BE2C (cell line): ENCODE data around the gene IGDCC3.

Experiments
- DNase-seq: peaks from one replicate; pipeline ENCODE4 v3.0.0-alpha.2; 2020
- H3K27me3 ChIP-seq: fragments of 250-450 bp; sonication (Bioruptor Pico); 2 replicates; pipeline ENCODE4 v1.5.1; 2020; ENCODE audit warnings: mild to moderate bottlenecking
- H3K36me3 ChIP-seq: fragments of 250-450 bp; sonication (Bioruptor Pico); 2 replicates; pipeline ENCODE4 v1.5.1; 2020; ENCODE audit warnings: mild to moderate bottlenecking
- H3K4me1 ChIP-seq: fragments of 250-450 bp; sonication (Bioruptor Pico); 2 replicates; pipeline ENCODE4 v1.5.1; 2020
- H3K4me3 ChIP-seq: 2 replicates; pipeline ENCODE4 v1.5.1; 2011; ENCODE audit warnings: low read depth, low read length
- H3K9me3 ChIP-seq: fragments of 250-450 bp; sonication (Bioruptor Pico); 2 replicates; pipeline ENCODE4 v1.5.1; 2020
- TF ChIP-seq, protein P1 (sequence below): IDR thresholded peaks from 2 replicates; pipeline ENCODE4 v1.5.1; 2012; ENCODE audit warnings: mild to moderate bottlenecking, low read depth, low read length

The IGDCC3 gene

GRCh38 chr15:65393091-65393490 is 15.3 kb upstream of the IGDCC3 start:
- Histone ChIP-seq H3K9me3 (no peaks in the 10 kb centered on the region), H3K4me3 (no peak overlapping the region), H3K27me3 (peaks cover 28% of the 10 kb centered on the region), H3K36me3 (no peaks in the 10 kb centered on the region), H3K4me1 (no peaks in the 10 kb centered on the region)
- TF ChIP-seq, protein P1, sequence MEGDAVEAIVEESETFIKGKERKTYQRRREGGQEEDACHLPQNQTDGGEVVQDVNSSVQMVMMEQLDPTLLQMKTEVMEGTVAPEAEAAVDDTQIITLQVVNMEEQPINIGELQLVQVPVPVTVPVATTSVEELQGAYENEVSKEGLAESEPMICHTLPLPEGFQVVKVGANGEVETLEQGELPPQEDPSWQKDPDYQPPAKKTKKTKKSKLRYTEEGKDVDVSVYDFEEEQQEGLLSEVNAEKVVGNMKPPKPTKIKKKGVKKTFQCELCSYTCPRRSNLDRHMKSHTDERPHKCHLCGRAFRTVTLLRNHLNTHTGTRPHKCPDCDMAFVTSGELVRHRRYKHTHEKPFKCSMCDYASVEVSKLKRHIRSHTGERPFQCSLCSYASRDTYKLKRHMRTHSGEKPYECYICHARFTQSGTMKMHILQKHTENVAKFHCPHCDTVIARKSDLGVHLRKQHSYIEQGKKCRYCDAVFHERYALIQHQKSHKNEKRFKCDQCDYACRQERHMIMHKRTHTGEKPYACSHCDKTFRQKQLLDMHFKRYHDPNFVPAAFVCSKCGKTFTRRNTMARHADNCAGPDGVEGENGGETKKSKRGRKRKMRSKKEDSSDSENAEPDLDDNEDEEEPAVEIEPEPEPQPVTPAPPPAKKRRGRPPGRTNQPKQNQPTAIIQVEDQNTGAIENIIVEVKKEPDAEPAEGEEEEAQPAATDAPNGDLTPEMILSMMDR: no peak
- no peak for DNase-seq

DNA sequence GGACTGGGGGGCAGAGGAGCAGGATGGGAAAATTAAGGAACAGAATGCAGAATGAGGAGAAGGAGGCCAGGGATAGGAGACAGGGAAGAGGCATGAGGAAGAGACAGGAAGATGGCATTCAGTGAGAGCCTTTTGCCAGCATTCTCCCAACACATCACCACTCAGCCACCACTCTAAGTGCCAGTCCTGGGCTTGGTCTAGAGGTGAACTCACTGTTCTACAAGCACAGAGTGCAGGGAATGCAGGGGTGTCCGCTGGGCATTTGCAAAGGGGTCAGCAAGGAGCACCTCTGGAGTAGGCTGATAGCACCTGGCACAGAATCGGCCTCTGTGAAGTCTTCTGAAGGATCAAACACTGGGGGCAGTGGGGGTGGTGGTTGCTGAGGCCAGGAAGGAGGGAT is 14.6 kb upstream of the IGDCC3 start:
- H3K4me1 ChIP-seq: no peaks in the 10 kb centered on the region
- no peaks in the 10 kb centered on the region for H3K36me3 ChIP-seq
- no peaks in the 10 kb centered on the region for H3K9me3 ChIP-seq
- H3K27me3 ChIP-seq: peaks cover 28% of the 10 kb centered on the region
- TF ChIP-seq, protein P1: no peak
- DNase-seq: no peak
- no peak overlapping the region for H3K4me3 ChIP-seq

GRCh38 chr15:65391732-65392131 is 13.9 kb upstream of the IGDCC3 start:
- Histone ChIP-seq H3K4me3 (no peak overlapping the region), H3K9me3 (no peaks in the 10 kb centered on the region), H3K4me1 (no peaks in the 10 kb centered on the region), H3K27me3 (peaks cover 24% of the 10 kb centered on the region), H3K36me3 (no peaks in the 10 kb centered on the region)
- DNase-seq: no peak
- TF ChIP-seq, protein P1: no peak

DNA sequence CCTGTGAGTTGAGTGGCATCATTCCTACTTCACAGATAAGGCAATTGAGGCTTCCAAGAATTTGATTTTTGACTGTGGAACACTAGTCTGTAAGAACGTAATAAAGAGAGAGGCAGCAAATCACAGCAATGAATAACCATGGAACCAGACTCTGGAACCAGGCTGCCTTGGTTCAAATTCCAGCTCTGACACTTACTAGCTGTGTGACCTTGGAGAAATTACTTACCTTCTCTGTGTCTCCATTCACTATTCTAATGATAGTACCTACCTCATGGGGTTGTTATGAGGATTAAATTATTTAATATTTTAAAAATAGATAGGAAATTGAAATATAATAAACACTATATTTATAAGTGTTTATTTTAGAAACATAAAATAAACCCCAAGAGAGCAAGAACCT is 12.6 kb upstream of the IGDCC3 start:
- Histone ChIP-seq H3K36me3 (no peaks in the 10 kb centered on the region), H3K4me3 (no peak overlapping the region), H3K4me1 (peaks cover 7% of the 10 kb centered on the region), H3K27me3 (peaks cover 12% of the 10 kb centered on the region), H3K9me3 (no peaks in the 10 kb centered on the region)
- TF ChIP-seq, protein P1: no peak
- DNase-seq: no peak

DNA sequence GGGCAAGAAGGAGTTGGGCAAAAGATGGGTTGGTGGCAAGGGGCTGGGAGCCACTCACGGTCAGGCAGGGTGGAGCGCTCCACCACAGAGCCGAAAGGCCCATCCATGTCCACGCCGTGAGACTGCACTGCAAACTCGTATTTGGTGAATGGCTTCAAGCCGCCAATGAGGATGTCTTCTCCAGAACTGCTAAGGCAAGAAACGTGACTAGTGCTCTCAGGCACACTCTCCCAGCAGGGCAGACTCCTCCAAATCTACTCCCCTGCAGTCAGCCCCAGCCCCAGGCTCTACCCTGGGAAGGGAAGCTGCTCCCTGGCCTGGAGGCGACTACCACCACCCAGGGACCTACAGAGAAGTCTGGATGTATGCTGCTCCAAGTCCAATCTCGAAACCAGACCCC is 11.4 kb upstream of the IGDCC3 start:
- peaks cover 16% of the 10 kb centered on the region for H3K4me1 ChIP-seq
- H3K36me3 ChIP-seq: no peaks in the 10 kb centered on the region
- no peaks in the 10 kb centered on the region for H3K9me3 ChIP-seq
- no peak for DNase-seq
- TF ChIP-seq, protein P1: no peak
- H3K27me3 ChIP-seq: no peaks in the 10 kb centered on the region; the same call in 1 of the 2 replicates
- H3K4me3 ChIP-seq: no peak overlapping the region

DNA sequence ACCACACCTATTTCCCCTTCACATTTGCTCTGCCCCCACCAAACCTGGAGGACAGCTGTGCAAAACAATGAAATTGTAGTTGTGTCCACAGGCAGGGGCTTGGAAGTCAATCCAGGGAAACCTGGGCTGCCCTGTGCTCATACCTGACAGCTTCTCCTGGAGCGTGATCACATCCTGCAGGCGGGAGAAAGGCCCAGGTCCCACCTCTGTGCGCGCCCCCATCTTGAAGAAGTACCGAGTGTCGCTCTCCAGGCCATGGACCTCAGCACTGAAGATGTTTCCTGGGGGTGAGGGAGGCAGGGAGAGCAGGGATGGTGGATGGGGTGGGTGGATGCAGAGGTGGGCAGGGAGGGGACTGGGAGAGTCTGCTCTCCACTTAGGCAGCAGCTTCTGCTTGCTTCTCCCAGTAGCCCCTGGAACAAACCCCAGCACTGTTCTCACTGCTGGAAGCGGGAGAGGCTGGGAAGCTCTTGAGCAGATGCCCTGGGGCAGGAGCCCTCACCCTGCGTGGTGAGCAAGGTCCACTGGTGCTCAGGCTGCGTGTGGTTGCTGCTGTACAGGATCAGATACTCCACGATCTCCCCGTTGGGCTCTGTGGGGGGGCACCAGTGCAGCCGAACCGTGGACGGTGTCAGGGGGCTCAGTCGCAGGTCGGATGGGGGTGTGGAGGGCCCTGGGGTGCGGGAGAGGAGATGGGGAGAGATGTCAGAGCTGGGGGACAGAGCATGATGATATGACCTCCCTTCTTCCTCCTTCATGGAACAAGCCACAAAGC is 10.7 kb upstream of the IGDCC3 start:
- TF ChIP-seq, protein P1: no peak
- Histone ChIP-seq H3K4me3 (no peak overlapping the region), H3K36me3 (no peaks in the 10 kb centered on the region), H3K27me3 (no peaks in the 10 kb centered on the region), H3K9me3 (no peaks in the 10 kb centered on the region), H3K4me1 (peaks cover 17% of the 10 kb centered on the region)
- no peak for DNase-seq
